Measurements from ENCODE around the gene FOXA3. TPM values are rescaled to one million over a fixed set of nuclear protein-coding genes. Genes with fewer than 3 reads are reported as not detected.

The FOXA3 gene
- total RNA-seq, 4 donors from 2014 or later = not detected

DNA sequence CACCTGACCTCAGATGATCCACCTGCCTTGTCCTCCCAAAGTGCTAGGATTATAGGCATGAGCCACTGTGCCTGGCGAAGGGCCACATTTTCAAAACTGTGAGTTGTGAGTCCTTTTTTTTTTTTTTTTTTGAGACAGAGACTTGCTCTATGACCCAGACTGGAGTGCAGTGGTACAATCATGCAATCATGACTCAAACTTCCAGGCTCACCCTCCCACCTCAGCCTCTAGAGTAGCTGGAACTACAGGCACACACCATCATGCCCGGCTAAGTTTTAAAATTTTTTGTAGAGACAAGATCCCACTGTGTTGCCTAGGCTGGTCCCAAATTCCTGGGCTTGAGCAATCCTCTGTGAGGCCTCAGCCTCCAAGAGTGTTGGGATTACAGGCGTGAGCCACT, 42.1 kb downstream of the FOXA3 start:
- WGBS, 2 donors = 91 to 92% methylated on average over 3 of the region's 3 CpGs
- no peaks in the 10 kb centered on the region for H3K27me3 ChIP-seq

DNA sequence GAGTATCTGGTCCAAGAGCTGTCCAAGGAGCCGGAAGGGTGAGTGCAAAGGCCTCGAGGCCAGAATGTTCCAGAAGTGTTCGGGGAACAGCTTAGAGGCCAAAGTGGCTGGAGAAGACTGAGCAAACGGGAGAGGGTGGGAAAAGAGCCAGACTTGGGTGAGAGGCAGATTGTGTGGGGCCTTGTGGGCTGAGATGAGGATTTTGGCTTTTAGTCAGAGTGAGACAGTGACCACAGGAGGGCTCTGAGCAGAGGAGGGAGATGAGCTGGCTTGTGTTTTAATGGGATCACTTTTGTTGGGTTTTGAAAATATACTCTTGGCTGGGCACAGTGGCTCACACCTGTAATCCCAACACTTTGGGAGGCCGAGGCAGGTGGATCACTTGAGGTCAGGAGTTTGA, 44.8 kb downstream of the FOXA3 start:
- Histone ChIP-seq H3K4me3 (no peak overlapping the region), H3K9me3 (no peaks in the 10 kb centered on the region), H3K27me3 (peaks cover 0 to 7% of the 10 kb centered on the region in 2 donors), H3K27ac (no peak overlapping the region), H3K36me3 (no peaks in the 10 kb centered on the region), H3K4me1 (no peaks in the 10 kb centered on the region)
- no peak for DNase-seq (ENCODE audit: low spot score in 2 of 2)
- 66 to 67% methylated on average over 5 of the region's 5 CpGs for WGBS, 2 donors
- TF ChIP-seq EP300 (IDR thresholded peaks at IDR 0.05) = no peak
- no peak for TF ChIP-seq POLR2A (IDR thresholded peaks at IDR 0.05)
- TF ChIP-seq, protein P1, sequence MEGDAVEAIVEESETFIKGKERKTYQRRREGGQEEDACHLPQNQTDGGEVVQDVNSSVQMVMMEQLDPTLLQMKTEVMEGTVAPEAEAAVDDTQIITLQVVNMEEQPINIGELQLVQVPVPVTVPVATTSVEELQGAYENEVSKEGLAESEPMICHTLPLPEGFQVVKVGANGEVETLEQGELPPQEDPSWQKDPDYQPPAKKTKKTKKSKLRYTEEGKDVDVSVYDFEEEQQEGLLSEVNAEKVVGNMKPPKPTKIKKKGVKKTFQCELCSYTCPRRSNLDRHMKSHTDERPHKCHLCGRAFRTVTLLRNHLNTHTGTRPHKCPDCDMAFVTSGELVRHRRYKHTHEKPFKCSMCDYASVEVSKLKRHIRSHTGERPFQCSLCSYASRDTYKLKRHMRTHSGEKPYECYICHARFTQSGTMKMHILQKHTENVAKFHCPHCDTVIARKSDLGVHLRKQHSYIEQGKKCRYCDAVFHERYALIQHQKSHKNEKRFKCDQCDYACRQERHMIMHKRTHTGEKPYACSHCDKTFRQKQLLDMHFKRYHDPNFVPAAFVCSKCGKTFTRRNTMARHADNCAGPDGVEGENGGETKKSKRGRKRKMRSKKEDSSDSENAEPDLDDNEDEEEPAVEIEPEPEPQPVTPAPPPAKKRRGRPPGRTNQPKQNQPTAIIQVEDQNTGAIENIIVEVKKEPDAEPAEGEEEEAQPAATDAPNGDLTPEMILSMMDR (IDR thresholded peaks at IDR 0.05) = no peak

More for the DNA sequence above, 42.1 kb downstream of the FOXA3 start:
- DNase-seq (ENCODE audit: low spot score in 2 of 2) = no peak
- TF ChIP-seq EP300 (IDR thresholded peaks at IDR 0.05) = no peak
- no peak for TF ChIP-seq POLR2A (IDR thresholded peaks at IDR 0.05)
- TF ChIP-seq, protein P1 (IDR thresholded peaks at IDR 0.05) = no peak
- H3K4me1 ChIP-seq = peaks cover 0 to 13% (median 3%) of the 10 kb centered on the region in 4 donors
- no peaks in the 10 kb centered on the region for H3K9me3 ChIP-seq
- no peak overlapping the region for H3K27ac ChIP-seq
- no peak overlapping the region for H3K4me3 ChIP-seq
- no peaks in the 10 kb centered on the region for H3K36me3 ChIP-seq

DNA sequence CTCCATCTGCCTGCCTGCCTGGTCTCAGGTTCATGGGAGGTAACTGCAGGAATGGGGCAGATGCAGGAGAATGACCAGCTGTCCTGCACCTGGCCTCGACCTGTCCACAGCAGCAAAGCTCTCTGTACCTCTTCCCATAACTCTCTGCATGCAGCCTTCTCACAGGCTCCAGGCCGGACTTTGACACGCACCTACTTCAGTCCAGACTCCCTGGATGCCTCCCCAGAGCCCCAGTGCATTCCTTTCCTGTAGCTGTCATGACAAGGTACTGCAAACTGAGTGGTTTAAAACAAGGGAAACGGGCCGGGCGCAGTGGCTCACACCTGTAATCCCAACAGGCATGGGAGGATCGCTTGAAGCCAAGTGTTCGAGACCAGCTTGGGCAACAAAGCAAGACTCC, 47.2 kb downstream of the FOXA3 start:
- Histone ChIP-seq H3K27me3 (peaks cover 0 to 16% of the 10 kb centered on the region in 2 donors), H3K27ac (no peak overlapping the region), H3K4me3 (no peak overlapping the region), H3K4me1 (no peaks in the 10 kb centered on the region), H3K9me3 (no peaks in the 10 kb centered on the region), H3K36me3 (no peaks in the 10 kb centered on the region)
- 78 to 81% methylated on average over 8 of the region's 8 CpGs for WGBS, 2 donors
- TF ChIP-seq EP300 (IDR thresholded peaks at IDR 0.05) (no peak), POLR2A (IDR thresholded peaks at IDR 0.05) (no peak)
- TF ChIP-seq, protein P1 (IDR thresholded peaks at IDR 0.05) = no peak
- no peak for DNase-seq (ENCODE audit: low spot score in 2 of 2)

DNA sequence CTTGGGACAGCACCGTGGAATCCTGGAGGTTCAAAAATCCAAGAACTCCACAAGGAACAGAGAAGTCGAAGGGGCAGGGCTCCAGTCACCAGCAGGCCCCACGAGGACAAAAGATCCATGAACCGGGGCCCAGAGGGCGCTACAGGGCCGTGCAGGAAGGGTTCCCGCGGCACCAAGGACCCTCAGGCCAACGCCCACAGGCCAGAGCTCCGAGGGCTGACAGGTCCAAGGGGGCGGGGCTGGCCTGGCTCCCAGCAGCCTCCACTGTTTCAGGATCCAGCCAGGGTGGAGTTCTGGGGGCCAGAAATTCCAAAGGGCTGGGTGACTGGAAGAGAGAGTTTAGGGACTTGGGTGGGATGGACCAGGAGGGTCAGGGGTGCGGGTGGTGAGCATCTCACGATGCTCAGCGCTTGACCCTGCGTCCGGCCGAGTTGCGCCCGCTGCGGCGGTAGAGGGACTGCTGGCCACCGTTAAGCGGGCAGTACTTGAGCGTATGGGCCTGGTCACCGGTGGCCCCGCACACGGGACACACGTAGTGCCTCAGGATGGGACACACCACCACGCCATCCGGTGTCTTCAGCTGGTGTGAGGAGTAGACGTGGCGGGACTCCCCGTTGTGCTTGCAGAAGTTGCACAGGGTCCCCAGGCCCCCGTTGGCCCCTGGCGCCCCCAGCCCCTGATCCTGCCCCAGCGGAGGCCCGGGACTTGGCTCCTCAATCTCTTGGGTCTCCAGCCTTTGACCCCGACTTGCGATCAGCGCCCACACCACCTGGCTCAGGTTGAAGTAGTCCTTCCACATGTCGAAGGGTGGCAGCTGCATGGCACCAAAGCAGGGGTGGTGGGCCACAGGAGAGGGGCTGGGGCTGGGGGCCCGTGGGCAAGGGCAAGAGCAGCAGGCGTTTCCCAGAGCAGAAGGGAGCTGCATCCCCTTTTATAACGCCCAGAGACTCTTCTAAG, 50.0 kb downstream of the FOXA3 start, which contains the start of gene NANOS2:
NANOS2 (minus strand) TSS at position 905 of the 957 bp plus-strand sequence; CDS start at position 820, 85 bp downstream.
- H3K4me1 ChIP-seq = no peaks in the 10 kb centered on the region
- H3K27ac ChIP-seq = no peak within 1 kb of the TSS
- peaks cover 0 to 16% of the 10 kb centered on the region in 2 donors for H3K27me3 ChIP-seq
- H3K4me3 ChIP-seq = no peak within 1 kb of the TSS
- TF ChIP-seq POLR2A (IDR thresholded peaks at IDR 0.05) = no peak
- TF ChIP-seq, protein P1 (IDR thresholded peaks at IDR 0.05) = no peak
- no peak for TF ChIP-seq EP300 (IDR thresholded peaks at IDR 0.05)
- no peak for DNase-seq (ENCODE audit: low spot score in 2 of 2)
- no peaks in the 10 kb centered on the region for H3K9me3 ChIP-seq
- no peaks in the 10 kb centered on the region for H3K36me3 ChIP-seq
- WGBS, 2 donors = 47 to 60% methylated on average over 37 to 40 of the region's 44 CpGs
